Daoy (cell line): ENCODE results near the gene SLC15A5. TPM values are rescaled to one million over a fixed set of nuclear protein-coding genes. Genes with fewer than 3 reads are reported as not detected.
A peak's percentile ranks its signal among the peaks of the same experiment; 100 is the strongest.

Experiments used
- DNase-seq: peaks from one replicate; pipeline ENCODE4 v3.0.0-alpha.2; 2015; ENCODE audit warnings: low read depth
- total RNA-seq: library from RNA; depleted of rRNA; stranded (reverse); fragments of >200 nt; shearing (Covaris generic); gene quantifications from 2 replicates; pipeline ENCODE4 v1.2.3, GENCODE V29; 2014; rRNA removed

Gene SLC15A5, protein sequence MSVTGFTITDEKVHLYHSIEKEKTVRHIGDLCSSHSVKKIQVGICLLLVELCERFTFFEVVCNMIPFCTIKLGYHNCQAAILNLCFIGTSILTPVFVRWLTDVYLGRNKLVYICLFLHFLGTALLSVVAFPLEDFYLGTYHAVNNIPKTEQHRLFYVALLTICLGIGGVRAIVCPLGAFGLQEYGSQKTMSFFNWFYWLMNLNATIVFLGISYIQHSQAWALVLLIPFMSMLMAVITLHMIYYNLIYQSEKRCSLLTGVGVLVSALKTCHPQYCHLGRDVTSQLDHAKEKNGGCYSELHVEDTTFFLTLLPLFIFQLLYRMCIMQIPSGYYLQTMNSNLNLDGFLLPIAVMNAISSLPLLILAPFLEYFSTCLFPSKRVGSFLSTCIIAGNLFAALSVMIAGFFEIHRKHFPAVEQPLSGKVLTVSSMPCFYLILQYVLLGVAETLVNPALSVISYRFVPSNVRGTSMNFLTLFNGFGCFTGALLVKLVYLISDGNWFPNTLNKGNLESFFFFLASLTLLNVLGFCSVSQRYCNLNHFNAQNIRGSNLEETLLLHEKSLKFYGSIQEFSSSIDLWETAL
- not detected in 2 replicates for total RNA-seq

DNA sequence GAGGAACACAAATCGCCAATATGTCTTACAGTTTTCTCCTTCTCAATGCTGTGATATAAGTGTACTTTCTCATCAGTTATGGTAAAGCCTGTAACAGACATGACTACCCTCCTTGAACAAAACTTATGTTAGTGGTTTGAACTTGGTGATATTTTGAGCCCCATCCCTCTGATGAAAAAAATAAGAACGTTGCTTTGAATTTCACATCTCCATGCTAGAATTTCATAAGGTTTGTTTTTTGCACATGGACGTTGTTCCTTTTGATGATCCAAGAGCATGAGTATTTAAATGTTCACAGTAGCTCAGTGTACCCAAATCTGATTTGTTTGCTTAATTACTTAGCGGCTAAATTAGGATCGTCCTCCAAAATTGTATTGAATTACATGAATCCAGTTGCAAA lies at the start of gene SLC15A5:
TSS of gene SLC15A5 (minus strand) at position 101 of the 400 bp plus-strand sequence. CDS start at position 101, 0 bp downstream.
- DNase-seq = no peak

DNA sequence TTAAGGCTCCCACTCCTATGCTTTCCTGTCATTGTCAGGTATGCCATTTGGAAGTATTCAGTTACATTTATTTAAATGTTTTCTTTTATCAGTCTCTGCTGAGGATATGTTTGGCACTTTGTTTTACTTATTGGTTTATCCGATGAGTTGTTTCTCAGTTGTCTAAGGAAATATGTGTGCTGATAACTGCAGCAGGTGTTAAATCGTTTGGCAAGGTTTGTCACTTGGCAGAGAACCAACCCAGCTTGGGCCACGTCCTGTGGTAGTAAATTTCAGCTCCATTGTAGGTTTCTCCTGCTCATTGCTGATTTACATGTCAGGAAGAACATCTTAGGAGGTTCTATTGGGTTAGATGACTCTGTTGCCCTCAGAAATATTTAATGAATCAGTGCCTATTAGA lies 47.9 kb upstream of the SLC15A5 start:
- no peak for DNase-seq

DNA sequence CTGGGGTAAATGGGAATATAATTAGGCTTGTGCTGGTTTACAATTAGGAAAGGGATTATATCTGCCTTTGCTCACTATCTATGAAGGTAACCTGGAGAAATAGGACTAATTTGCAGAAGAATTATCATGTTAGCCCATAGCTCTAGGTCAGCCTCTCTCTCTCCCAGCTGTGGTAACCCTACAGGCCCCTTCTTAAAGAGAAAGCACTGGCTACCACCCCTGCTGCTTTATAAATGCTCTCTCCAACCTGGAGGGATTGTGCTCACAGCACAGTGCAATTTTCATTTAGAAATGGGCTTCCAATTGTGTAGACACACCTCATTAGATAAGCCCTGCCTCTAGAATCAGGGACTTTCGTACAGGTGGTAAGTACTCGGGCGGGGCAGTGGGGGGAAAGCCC lies 47.3 kb upstream of the SLC15A5 start:
- DNase-seq = no peak

DNA sequence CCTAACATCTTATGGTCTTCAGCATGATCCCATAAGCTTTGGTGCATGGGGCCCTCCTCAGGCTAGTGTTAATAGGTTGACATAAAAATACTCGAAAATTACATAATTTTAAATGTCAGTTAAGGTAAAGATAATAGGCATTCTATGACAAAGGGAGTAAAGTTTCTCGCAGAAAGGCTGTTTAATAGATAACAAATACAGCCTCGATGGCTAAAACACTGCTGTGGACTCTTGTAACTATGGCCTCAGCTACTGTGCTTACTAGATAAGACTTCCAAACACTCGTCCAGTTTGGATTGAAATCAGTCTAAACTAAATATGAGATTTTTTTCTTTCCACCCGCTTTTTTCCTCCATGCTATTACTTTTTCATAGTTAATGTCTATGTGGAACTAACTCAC lies 46.8 kb upstream of the SLC15A5 start:
- no peak for DNase-seq

DNA sequence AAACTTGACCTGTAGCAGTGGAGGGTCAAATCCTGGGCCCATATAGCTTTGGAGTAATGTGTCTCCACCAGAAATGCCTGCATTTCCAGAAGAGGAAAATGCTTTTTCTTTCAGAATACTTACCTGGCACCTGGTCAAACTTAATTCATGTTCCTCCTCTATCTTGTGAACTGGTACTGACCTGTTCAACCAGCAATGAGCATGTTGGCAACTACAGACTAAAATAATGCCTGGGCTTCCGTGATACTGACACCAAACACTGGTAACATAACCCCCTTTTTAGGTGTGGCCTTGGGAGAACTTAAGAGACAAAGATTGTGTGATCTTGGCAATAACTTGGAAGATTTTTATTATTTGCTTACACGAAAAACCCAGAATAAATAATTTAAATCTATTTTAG lies 46.2 kb upstream of the SLC15A5 start:
- no peak for DNase-seq

DNA sequence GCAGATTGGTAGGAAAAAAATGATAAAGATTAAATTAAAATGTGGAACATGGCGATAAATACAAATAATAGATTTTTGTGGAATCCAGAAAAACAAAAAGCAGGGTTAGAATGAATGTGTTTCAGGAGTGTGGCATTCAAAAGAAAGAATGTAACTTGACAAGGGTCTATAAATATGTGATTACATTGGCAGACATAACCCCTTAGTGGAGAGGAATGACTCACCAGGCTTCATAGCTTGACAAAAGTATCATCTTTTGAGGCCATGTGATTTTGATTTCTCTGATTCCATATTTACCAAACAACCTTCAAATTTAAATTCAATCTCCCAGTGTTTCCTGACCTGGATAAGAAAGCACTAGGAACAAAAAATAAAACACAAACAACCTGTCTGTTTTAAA lies 45.5 kb upstream of the SLC15A5 start:
- peak; percentile 27 for DNase-seq

DNA sequence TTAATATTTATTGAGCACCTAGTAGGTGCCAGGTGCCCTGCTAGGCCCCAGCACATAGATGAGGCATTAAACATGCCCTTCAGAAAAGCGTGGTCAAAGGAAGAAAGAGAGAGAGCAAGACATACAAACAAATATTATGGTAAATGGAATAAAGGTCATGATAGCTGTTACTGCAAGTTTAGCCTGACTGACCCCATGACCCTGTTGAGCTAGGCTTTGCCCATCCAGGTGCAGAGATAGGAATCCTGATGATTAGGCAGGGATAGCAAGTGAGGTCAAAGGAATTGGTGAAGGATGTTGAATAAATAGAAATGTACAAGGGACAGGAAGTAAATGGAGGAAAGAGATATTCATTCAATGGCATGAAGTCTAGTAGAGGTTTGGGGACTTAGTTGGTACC lies 33.4 kb upstream of the SLC15A5 start:
- no peak for DNase-seq

DNA sequence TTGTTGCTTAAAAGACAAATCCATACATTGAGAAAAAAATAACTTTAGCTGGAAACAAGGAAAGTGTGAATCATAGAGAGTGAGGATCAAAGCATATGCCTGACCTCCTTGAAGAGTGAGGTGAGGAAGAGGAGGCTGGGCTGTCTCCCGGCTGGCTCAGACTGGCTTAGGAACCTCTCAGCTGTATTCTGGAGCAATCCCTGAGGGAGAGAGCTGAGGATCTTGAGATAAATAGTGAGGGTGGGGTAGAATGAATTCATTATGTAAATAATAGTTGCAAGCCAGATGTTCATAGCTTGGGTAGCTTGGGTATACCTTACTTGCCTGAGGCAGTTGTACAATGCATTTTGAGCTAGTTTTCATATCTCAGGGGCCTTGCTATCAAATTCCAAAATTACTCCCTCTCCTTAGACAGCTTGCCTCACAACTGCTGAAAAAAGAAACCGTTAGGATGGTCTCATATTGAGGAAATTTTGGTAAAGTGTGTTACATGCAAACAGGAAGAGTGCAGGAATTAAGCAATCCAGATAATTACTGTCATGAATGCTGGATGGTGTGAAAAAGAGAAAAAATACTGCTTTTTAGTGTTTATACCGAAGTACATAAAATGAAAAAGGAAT lies 30.5 kb upstream of the SLC15A5 start:
- DNase-seq = no peak

DNA sequence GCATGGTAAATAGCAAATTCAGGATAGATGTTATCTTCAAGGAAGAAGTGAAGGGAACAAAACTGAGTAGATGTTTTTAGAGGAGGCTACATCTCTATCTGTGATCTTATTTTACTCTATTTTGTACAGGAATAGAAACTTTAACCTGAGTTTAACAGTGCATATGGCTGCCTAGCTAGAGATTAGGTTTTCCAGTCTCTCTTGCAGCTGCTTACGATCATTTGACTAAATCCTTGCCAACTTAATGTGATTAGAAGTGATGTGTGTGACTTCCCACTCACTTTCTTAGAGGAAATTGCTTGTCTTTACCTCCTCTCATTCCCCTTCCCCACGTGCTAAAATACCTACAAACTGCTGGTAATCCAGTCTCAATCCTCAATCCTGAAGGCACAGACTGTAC lies 26.5 kb upstream of the SLC15A5 start:
- no peak for DNase-seq

DNA sequence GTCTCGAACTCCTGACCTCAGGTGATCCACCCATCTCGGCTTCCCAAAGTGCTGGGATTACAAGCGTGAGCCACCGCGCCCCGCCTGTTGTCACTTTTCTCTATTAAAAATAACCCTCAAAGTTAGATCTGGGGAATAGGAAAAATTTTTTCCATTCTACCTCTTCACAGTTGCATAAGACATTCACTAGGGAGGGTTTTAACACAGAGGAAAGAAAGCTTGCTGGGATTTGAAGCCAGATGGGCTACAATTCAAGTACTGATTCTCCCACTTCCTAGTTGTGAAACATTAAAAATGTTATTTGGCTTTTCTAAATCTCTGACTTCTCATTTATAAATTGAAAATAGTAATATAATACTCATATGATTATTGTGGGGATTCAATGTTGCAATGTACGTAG lies 23.3 kb upstream of the SLC15A5 start:
- no peak for DNase-seq

DNA sequence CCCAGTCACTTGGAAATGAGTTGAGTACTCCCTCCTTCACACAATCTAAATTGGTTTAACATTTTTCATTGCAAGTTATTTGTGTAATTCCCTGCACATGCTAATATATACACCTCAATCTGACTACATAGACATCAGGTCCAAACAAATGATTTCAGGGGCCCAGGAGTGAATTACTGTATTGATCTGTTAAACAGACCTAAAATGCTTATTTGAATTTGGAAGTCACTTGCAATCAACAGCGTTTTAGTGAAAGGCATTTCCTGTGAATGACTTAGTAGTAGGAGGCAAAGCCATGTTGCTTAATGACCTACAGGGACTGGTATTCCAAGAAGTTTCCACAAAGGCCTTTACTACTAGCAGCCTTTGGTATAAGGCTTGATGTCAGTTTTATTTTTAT lies 22.6 kb upstream of the SLC15A5 start:
- DNase-seq = no peak

DNA sequence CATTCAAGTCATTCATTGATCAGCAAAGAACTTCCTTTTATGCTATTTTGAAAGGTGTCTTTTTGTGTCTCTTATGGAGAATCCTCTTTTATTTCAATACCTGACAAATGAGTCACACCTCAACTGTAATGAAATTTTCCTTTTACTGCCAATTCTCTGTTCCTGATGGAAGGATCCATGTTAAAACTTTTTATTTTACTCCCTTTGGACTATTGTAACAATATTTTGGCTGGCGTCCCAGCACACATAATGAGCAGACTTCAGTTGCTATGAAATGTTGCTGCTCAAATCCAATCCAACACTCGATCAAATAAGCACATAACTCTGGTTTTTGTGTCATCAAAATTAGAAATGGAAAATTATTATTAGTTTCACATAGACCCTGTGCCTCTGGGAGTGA lies 21.9 kb upstream of the SLC15A5 start:
- no peak for DNase-seq

DNA sequence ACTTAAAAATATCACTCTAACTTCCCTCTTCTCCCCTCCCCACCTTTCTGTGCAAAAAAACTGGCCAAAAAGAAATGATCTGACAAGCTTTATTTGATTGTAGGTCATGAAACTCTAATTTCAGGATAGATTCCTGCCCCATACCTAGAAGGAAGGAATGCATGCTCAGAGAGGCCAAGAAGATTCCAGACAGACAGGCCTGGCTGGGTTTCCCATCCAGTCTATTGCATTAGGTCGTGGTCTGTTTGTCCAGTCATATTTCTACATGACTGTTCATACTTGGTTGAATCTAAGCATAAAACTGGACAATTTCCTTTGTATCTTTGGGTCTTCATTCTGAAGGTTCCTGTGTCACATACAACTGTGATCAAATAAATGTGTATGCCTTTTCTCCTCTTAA lies 20.0 kb upstream of the SLC15A5 start:
- DNase-seq = no peak

DNA sequence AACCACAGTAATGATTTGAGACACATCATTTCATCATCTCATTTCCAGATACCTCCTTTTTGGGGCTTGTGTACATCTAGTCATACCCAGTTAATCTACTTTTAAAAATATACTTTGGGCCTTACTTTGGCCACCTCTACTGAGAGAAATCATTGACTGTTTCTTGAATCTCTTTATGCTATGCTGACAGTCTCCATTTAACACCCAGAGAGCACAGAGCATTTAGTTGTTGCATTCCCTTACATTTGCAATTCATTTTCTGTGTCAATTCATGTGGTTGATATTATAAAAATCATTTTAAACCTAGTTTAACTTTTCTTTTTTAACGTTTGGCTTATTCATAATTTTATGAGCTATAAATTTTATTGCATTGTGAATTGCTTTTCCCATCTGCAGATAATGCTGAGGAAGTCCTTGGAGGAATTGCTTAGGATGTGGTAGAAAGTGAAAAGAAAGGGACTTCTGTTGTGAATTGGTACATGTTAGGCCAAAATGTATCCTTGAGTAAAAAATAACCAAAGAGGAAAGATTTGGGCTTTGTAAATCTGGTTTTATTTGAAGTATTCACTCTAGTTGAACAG lies 17.0 kb upstream of the SLC15A5 start:
- no peak for DNase-seq

DNA sequence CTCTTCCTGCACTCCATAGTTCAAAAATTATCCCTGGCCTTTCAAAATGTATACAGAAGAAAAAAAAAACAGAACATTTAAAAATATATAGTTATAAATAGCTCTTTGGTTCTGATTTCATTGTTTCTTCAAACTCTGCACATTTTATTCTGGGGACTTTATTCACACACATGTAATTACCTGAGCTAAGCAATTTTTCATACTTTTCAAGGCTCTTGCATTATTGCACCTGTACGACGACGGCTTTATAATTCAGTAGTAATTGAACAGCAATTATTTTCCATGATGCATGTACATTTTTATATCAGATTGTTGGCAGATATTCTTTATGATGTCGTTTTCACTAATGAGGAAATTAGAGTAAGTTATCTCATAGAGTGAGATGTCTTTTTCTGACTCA lies 13.5 kb upstream of the SLC15A5 start:
- DNase-seq = no peak

DNA sequence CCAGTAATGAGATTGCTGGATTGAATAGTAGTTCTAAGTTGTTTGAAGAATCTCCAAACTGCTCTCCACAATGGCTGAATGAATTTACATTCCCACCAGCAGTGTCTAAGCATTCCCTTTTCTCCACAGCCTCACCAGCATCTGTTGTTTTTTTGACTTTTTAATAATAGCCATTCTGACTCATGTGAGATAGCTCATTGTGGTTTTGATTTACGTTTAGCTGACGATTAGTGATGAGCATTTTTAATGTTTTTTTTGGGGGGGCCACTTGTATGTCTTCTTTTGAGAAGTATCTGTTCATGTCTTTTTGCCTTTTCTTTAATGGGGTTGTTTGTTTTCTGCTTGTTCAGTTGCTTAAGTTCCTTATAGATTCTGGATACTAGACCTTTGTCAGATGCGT lies 8.1 kb upstream of the SLC15A5 start:
- no peak for DNase-seq

DNA sequence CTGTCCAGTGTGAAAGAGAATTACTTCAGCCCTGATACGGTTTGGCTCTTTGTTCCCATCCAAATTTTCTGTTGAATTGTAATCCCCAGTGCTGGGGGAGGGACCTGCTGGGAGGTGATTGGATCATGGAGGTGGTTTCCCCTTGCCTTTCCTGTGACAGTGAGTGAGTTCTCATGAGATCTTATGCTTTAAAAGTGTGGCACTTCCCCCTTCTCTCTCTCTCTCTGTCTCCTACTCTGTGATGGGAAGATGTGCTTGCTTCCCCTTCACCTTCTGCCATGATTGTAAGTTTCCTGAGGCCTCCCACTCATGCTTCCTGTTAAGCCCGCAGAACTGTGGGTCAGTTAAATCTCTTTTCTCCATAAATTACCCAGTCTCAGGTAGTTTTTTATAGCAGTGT lies 5.5 kb upstream of the SLC15A5 start:
- DNase-seq = no peak

DNA sequence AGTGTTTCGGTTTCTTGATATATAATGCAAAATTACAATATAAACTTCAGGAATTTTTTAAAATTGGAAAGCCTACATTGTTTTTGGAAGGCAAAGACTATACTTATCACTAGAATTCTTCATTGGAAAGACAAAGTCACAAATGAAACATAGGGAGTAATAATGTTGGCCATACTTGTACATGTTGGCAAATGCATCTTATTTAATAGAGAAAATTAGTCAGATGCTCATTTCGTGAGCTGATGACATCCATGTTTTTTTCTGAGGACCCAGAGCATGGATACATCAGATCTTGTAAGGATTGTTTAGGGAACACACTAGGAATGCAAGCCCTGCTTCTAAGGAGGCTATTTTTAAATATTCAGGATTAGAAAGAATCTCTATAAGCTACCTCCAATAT lies 4.6 kb upstream of the SLC15A5 start:
- DNase-seq = no peak

DNA sequence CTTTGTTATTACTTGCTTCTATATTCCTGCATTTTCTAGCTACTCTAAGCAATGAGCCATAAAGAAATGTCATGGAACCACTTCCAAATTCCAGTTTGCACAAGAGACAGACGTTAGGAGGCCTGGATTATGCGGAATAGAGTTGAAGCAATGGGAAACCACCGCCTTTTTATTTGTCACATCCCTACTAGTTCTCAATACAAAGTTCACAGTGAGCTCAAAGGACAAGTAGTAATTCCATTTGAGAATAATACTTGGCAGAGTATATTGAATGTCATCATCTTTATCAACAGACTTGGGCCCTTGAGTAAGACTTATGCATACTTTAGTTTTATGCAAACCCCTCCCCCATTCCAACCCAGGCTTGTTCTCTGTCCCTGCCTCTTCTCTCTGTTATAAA lies 3.7 kb upstream of the SLC15A5 start:
- no peak for DNase-seq

DNA sequence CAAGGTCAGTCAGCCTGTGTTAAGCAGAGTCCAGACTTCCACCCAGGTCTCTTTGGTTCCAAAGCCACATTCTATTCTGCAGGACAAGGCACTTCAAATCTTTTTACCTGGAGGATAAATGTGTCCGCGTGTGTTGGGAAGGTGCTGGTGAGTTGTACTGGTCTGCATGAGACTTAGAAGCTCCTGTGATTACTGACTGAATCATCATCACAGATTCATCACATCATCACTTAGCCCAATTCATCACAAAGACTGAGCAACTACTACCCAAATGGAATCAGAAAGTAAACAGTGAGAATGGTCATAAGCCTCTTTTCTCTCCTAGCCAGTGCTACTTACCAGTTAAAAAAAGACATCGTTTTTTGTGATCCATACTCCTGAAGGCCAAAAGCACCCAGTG lies 5.3 kb downstream of the SLC15A5 start:
- peak; percentile 38 for DNase-seq

DNA sequence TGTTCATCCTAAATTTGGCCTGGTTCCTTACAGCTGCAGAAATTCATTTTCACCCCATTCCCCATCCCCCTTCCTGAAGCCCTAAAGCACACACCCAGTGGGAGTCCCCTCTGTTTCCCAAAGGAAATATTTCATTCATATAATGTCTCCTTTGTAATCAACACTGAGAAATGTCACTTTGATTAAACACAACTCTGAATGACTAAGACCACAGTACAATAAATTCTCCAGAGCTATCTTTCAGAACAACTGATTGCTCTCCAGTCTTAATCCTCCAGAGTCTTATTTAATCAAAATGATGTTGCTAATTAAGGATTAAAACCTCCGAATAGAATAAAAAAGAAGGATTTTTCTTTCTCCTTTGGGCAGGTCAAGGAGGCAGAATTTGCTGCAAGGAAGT lies 6.4 kb downstream of the SLC15A5 start:
- DNase-seq = no peak

DNA sequence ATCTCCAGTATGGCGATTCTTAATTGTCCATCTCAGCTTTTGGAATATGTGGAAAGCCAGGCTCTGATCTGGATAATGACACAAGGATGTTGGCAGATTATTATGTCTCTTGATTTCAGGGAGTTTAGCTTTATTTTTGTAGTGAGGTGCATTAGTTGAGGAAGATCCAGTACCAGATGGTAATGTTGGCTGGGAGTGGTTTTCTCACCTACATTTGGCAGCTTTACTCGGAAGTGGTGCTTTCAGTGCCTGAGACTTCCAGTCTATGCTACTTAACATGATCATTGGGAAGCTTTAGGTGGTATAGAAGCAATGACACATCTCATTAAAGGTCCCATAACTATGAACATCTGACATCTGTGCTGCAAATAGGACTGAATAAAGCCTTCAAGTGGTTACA lies 7.5 kb downstream of the SLC15A5 start:
- no peak for DNase-seq

DNA sequence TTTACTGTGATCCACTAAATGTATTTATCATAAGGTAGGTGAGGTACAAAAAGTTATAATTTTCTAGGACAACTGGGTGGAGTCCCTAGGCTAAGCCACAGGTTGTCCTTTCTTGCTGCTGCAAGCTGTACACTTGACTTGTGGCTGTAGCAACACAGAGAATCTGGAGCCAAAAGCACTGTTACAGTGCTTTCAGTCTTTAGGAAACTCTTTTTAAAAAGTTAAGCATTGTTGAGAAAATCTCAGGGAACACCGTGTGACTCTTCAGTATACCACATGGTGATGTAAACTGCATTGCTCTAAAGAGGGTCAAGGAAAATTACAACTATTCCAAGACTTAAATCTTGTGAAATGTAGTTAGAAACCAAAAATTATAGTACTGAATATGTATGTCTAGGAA lies 11.4 kb downstream of the SLC15A5 start:
- no peak for DNase-seq
